ENCODE results near the gene RPS6KA5.

DNA sequence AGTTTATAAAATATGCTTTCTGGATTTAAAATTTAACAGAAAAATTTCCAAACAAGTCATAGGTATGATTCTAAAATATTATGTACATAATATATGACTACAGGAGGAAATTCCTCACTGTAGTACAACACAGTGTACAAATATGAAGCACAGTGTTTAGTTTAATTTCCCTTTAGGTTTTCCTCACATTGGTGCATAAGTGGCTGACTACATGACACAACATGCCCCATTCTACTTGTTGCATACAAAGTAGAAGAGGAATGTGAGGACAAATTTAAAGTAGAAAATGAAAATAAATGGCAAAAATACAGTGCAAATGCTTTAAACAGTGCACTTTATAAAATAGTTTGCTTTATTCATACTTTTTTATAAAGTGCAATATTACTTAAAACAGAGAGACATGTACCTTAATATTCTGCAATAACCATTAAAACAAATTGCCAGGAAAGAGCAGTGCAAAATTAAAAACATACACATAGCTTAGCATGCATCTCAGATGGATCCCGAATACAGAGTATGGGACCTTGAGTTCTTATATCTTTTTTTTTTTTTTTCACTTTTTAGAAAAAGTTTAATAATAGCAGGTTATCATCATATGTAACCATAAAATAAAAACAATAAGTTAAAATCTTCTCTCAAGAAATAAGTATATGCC is 189.4 kb downstream of the RPS6KA5 start:
- TF ChIP-seq CTCF (IDR thresholded peaks at IDR 0.05): no peak
- TF ChIP-seq POLR2AphosphoS5 (IDR thresholded peaks at IDR 0.05): no peak
- TF ChIP-seq POLR2A (IDR thresholded peaks at IDR 0.05): no peak
- no peak for TF ChIP-seq EP300 (IDR thresholded peaks at IDR 0.05)

Measured in stomach (tissue), 4 donors.